Activated naive CD4-positive, alpha-beta T cell treated with anti-CD3 and anti-CD28 coated beads, Interleukin-2, amount 50 U/mL, for 16 hours (primary cell): Measurements from ENCODE around the gene AKR1D1.
"Not testable (repeated sequence)": the region's sequence is repeated elsewhere in the genome, so short reads cannot be mapped to it uniquely, and the experiment has no call there.

Experiments
- DNase-seq: peaks from one replicate; pipeline ENCODE4 v3.0.0-alpha.2; 2020

The AKR1D1 gene, protein sequence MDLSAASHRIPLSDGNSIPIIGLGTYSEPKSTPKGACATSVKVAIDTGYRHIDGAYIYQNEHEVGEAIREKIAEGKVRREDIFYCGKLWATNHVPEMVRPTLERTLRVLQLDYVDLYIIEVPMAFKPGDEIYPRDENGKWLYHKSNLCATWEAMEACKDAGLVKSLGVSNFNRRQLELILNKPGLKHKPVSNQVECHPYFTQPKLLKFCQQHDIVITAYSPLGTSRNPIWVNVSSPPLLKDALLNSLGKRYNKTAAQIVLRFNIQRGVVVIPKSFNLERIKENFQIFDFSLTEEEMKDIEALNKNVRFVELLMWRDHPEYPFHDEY

DNA sequence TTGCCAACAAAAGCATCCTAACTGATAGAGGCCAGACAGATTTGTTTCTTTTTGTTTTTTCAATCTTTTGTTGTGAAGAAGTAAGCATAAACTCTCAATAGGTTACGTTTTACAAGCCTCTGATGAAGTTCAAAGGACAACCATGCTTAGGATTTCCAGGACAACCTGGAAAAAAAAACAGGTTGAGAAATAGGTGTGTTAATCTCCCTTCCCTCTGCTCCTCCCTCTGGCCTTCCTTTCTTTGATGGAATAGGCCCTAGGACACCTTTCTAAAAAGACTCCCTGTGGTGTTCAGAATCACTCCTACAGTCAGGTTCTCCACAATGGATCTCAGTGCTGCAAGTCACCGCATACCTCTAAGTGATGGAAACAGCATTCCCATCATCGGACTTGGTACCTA is at the start of gene AKR1D1:
TSS of gene AKR1D1 (plus strand) at position 264 of the 400 bp plus-strand sequence. CDS start at position 324, 60 bp downstream.
- DNase-seq, result no peak

DNA sequence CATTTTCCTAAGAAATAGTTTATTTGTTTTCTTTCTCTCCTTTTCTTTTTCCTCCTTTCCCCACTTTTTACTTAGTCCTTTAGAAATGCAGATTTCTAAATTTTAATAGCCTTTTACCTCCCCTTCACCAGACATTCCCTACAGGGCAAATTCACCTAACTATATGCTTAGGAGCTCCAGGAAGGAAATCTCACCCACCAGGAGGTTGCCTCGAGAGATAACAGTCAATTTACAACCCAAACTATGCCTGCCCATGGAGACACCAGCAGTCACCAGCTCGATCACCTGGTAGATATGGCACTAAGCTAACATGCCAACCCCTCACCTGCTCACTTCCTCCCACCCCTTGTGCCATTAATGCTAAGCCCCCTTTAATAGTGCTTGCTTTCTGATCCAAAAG is 49.2 kb upstream of the AKR1D1 start:
- no peak for DNase-seq

DNA sequence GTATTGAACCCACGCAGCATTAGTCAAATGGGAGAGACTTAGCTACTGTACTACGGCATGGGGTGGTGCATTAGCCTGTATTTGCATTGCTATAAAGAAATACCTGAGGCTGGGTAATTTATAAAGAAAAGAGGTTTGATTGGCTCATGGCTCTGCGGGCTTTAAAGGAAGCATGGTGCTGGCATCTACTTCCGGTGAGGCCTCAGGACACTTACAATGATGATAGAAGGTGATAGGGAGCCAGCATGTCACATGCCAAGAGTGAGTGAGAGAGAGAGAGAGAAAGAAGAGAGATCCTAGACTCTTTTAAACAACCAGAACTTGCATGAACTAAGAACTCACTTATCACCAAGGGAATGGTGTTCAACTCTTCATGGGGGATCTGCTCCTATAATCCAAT is 47.1 kb upstream of the AKR1D1 start:
- no peak for DNase-seq

DNA sequence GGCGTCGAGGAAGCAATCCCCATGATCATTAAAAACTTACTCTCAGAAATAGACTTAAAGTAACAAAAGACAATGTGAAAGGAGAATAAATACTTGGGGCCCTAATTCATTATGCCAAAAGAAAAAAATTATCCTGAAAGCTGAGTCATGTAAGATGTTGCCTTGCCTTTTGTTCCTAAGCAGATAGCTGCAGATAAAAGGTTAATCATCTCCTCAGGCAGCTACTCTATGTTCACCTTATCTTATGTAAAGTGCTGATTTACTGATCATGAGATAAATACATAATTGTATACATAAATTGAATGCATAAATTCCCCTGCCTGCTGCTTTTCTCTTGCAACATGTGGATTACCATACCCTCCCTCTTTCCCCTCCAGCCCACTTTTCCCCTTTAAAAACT is 46.3 kb upstream of the AKR1D1 start:
- no peak for DNase-seq

DNA sequence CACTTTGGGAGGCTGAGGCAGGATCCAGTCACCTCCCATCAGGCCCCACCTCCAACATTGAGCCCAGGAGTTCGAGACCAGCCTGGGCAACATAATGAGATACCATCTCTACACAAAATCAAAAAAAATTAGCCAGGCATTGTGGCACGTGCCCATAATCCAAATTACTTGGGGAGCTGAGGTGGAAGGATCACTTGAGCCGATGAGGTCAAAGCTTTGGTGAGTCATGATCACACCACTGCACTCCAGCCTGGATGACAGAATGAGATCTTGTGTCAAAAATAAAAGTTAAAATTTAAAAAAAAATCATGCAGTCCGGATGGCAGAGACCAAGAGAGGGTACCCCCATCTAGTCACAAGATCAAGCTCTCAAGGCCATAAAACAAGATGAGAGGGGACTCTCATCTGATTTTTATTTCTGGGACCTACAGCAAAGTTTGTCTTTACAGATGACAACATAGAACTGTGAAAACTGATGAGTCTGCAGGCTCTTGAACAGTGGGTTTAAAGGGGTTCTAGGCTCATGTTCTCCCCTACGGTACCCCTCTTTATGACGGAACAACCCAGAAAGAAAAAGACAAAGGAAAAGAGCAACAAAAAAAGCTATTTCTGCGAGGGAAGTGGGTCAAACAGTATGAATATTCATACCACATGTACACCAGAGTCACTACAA is 45.4 kb upstream of the AKR1D1 start:
- no peak for DNase-seq

DNA sequence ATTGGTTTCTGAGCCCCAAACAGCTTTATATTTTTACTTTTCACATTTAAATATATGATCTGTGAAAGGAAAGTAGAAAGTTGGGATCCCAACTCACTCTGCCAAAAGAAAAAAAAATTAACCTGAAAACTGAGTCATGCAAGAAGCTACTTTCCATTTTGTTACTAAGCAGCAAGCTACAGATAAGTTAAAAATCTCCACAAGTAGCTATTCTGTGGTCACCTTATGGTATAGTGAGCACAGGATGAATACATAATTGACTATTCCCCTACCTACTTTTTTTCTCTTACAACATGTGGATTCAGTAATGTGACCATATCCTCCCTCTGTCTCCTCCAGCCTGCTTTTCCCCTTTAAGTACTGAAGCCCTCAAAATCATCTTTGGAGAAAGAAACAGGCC is 44.1 kb upstream of the AKR1D1 start:
- DNase-seq, result no peak

DNA sequence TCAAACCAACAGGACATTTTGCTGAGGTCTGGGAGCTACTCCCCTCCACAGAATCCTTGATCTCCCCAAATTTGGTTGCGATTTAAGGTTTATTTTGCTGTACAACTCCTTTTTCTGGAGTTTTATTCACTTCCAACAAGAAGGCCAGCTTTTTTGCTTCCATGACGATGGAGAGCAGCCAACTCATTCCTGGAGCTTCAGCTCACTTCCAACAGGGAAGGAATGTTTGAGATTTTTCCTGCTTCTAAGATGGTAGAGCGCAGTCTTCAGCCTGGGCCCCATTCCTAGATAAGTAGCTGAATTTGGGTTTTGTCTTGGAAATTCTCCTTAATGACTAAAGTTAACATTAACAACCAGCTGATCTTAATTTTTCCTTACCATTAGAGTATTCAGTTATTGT is 43.5 kb upstream of the AKR1D1 start:
- DNase-seq, result no peak

DNA sequence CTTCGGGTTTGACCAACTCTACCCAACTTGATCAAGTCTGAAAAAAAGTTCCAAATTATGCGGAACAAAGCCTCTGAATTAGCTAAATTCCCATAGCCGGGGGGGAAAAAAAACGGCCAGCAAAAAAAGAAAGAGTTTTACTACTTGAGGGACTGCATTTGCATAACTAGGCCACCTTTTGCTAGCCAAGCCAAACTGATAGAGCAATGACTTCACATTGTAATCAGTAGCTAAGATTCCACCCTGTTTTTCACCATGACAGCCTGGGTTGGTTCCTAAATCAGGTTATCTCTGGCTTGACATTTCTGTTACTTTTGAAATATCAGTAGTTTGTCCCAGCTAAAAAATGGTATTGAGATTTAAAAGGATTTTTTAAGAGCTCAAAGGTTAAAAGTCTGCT is 43.0 kb upstream of the AKR1D1 start:
- no peak for DNase-seq

DNA sequence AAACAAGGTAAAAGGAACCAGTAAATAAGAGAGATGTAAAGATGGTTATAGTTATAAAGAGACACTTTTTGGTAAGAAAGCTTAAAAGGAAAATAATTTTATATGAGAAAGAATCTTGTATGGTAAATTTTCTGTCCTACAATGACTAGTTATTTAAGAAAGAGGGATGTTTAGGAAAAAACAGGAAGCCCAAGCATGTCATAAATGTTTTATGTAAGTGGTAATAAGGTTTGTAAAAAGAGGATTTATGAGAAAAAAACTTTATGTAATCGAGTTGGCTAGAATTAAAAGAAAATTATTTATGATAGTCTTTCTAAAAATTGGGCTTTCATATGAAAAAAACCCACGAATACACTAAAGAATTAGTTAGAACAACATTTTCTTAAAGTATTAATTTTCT is 40.1 kb upstream of the AKR1D1 start:
- no peak for DNase-seq

DNA sequence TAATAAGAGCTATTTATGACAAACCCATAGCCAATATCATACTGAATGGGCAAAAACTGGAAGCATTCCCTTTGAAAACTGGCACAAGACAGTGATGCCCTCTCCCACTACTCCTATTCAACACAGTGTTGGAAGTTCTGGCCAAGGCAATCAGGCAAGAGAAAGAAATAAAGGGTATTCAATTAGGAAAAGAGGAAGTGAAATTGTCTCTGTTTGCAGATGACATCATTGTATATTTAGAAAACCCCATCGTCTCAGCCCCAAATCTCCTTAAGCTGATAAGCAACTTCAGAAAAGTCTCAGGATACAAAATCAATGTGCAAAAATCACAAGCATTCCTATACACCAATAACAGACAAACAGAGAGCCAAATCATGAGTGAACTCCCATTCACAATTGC is 36.2 kb upstream of the AKR1D1 start:
- DNase-seq, result not testable (repeated sequence)

DNA sequence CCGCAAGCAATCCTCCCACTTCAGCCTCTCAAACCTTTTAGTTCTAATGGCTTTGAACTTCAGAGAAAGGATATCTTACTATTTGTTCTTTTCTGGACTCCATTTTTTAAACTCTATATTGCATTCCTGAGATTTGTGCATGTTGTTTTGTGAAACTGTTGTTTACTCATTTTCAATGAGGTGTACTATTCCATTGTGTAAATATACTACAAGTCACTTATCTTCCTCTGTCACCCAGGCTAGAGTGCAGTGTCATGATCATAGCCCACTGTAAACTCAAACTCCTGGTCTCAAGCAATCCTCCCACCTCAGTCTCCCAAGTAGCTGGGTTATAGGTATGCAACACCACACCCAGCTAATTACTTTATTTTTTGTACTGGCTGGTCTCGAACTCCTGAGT is 31.4 kb upstream of the AKR1D1 start:
- DNase-seq, result no peak

DNA sequence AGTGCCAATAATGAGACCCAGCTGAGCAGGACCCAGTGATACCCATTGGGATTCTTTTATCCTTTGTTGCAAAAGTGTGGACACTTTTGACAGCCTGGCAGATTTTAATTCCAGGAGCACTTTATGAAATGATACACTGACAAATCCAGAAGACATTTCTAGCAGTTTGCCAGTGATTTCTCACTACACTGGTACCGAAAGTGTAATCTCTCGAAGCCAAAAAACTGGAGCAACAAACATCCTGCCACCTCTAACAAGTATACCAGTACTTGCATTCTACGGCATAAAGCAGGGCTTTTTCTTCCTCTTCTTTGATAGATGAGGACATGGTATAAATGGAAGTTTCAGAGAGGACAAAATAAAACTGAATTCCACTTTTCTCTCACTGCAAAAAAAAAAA is 28.4 kb upstream of the AKR1D1 start:
- no peak for DNase-seq

DNA sequence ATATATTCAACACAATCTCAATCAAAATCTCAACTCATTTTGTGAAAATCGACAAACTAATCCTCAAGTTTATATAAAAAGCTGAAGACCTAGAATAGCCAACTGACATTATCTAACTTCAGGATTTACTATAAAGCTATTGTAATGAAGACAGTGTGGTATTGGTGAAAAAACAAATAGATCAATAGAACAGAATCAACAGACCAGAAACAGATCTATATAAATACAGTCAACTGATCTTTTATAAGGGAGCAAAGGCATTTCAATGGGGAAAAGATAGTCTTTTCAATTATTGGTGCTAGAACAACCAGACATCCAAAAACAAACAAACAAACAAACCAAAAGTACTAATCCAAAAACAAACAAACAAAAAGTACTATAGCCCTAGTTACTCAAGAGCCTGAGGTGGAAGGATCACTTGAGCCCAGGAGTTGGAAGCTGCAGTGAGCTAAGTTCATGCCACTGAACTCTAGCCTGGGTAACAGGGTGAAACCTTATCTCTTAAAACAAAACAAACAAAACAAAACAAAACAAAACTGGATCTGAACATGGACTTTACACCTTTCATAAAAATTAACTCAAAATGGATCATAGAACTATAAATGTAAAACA is 26.6 kb upstream of the AKR1D1 start:
- no peak for DNase-seq

DNA sequence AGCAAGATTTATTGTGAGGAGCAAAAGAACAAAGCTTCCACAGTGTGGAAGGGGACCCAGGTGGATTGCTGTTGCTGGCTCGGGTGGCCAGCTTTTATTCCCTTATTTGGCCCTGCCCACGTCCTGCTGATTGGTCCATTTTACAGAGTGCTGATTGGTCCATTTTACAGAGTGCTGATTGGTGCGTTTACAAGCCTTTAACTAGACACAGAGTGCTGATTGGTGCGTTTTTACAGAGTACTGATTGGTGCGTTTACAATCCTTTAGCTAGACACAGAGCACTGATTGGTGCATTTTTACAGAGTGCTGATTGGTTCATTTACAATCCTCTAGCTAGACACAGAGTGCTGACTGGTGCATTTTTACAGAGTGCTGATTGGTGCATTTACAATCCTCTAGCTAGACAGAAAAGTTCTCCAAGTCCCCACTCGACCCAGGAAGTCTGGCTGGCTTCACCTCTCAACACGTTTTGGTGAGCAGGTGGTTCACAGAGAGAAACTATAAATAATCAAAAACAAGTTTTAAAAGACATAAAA is 24.5 kb upstream of the AKR1D1 start:
- not testable (repeated sequence) for DNase-seq

DNA sequence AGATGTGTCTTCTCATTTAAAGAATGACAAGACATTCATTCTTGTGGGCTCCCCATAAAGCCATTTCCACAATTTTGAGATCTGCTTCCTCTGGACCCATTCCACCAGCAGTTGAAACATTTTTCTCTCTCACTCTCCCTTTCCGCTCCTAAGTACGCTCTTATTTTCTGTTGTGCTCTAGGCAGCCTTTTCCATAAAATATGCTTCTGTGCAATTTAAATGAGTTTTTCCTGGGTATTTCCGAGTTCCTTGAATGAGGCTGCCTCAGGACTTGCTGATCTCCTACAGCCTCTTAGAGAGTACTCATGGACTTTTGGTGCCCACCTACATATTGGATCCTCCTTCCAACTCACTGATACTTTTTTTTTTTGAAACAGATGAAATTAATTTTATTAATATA is 23.6 kb upstream of the AKR1D1 start:
- DNase-seq, result no peak

DNA sequence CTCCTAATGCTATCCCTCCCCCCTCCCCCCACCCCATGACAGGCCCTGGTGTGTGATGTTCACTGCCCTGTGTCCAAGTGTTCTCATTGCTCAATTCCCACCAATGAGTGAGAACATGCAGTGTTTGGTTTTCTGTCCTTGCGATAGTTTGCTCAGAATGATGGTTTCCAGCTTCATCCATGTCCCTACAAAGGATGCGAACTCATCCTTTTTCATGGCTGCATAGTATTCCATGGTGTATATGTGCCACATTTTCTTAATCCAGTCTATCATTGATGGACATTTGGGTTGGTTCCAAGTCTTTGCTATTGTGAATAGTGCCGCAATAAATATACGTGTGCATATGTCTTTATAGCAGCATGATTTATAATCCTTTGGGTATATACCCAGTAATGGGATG is 20.6 kb upstream of the AKR1D1 start:
- not testable (repeated sequence) for DNase-seq

DNA sequence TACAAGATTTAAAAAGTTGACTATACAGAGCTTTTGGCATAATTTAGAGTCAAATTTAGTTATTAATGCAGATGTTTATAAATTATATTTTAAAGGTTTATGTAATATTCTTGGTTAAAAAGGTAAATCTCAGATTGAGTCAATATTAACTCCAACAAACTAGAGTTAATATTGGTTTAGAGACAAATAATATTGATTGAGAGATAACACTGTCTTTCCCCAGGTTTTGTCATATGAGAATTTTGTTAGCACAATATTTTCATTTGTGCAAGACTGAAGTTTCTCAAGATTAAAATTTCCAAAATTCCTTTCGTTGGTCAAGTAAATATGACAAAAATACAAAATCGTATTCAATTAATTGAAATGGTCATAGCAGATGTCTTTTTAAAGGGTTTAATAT is 12.9 kb upstream of the AKR1D1 start:
- DNase-seq, result no peak

DNA sequence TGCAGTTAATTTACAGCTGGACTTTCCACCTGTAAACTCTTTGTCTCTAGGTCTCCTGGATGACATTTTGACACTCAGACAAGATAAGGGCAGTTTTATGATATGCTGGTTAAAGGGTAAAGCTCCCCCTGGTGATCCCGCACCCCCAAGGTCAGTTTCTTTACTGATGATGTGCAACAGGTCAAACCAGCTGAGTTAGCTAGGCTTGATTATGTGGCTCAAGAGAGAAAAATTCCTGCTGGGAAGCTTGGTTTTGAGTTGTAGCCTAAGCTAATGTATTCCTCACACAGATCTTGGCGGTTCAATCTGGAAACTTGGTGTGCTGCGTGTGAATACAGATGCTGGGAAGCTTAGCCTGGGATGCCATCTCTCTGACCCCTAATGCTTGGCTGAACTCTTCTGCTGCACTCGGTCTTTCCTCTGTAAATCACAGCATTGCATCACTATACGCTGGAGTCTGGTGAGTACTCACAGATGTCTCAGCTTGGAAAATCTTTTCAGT is 11.4 kb upstream of the AKR1D1 start:
- no peak for DNase-seq

DNA sequence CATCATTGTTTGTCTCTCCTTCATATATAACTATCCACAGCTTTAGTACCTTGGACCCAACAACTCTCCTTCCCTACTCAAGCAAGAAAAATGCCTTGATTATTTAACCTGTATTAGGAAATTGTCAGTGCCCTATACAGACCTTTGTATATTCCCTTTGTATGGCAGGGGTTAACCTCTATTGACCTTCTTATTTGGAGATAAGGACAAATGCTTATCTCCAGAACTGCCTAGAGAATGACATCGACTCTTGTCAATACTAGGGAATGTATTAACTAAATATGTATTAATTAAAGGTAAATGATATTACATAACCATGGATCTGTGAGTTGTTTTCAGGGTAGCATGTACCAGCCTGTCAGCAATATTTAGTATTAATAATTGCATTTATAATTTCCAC is 10.4 kb upstream of the AKR1D1 start:
- no peak for DNase-seq

DNA sequence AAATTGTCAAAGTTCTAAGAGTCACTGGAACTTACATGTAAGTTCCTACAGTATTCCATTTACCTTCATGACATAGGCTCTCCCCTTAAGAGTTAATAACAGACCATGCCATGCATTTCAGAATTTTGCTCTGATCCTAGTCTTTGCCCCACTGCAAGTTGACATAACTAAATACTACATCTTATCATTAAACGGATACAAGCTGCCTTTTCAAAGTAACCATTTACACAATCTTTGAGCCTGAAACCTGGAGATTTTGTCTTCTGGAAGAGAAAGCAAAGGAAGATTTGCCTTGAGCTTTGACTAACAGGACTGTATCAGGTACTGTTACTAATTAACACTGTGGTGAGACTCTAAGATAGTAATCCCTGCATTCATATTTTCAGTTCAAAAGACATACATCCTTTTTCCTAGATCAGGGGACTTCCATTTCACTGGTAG is 9.3 kb upstream of the AKR1D1 start:
- no peak for DNase-seq

DNA sequence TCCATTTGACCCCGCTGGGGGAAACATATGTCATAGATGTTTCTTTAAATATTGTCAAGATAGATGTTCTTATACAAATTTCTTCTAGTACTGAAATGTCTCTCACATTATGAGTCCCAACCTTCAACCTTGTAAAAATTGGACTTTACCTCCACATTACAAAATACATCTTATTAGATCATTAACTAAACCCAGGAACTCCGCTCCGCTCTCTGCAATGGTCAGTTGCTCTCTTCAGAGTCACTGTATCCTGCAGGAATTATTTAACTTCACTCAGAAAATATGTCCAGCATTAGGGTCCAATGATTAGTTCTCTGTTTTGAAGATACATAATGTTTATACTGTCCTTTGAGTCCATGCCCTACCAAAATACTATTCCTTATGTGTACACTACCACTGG is 8.5 kb upstream of the AKR1D1 start:
- DNase-seq, result no peak

DNA sequence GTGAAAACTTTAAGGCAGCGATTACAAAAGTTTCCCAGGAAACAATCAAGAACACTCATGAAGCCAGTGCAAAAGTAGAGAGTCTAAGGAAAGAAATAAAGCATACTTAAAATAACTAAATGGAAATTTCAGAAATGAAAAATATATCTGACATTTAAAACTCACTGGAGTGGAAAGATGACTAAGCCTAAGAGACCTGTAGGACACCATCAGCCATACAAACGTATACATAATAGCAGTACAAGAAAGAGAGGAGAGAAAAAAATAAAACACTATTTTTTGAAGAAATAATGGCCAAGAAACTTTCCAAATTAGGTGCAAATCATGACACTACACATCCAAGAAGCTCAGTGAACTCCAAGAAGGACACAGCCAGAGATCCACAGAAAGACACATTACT is 5.4 kb upstream of the AKR1D1 start:
- DNase-seq, result no peak

DNA sequence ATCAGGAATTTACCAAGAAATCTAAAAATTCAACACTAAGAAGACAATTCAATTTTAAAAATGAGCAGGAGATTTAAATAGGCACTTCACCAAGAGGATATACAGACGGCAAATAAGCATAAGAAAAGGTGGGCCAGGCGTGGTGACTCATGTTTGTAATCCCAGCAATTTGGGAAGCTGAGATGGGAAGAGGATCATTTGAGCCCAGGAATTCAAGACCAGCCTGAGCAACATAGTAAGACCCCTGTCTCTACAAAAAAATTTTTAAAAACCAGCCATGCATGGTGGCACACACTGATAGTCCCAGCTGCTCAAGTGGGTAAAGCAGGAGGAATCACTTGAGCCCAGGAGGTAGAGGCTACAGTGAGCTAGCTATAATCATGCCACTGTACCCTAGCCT is 3.5 kb upstream of the AKR1D1 start:
- no peak for DNase-seq

DNA sequence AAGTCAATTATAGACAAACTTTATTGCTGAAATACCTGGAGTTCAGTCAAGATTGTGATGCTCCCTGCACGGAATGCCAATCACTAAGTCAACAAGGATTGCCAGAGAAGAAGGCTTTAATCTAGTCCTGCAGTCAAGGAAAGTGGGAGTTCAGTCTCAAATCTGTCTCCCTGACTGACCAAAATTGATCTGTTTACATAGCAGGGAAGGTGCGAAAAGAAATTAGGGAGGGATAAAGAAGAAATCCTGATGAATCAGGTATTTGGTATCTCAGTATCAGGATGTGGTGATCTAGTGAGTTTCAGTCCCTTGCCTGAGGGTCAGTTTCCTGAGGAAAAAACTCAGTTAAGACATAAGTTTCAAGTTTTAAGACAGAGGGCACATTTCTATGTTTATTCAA is 2.1 kb upstream of the AKR1D1 start:
- no peak for DNase-seq
